Activated effector memory CD4-positive, alpha-beta T cell treated with anti-CD3 and anti-CD28 coated beads, Interleukin-2, amount 50 U/mL, for 16 hours (primary cell): ENCODE measurements around the gene SNRPA.
"Not testable (repeated sequence)": the region's sequence is repeated elsewhere in the genome, so short reads cannot be mapped to it uniquely, and the experiment has no call there.

ENCODE experiments used
- DNase-seq: peaks from one replicate; pipeline ENCODE4 v3.0.0-alpha.2; 2020

SNRPA gene

DNA sequence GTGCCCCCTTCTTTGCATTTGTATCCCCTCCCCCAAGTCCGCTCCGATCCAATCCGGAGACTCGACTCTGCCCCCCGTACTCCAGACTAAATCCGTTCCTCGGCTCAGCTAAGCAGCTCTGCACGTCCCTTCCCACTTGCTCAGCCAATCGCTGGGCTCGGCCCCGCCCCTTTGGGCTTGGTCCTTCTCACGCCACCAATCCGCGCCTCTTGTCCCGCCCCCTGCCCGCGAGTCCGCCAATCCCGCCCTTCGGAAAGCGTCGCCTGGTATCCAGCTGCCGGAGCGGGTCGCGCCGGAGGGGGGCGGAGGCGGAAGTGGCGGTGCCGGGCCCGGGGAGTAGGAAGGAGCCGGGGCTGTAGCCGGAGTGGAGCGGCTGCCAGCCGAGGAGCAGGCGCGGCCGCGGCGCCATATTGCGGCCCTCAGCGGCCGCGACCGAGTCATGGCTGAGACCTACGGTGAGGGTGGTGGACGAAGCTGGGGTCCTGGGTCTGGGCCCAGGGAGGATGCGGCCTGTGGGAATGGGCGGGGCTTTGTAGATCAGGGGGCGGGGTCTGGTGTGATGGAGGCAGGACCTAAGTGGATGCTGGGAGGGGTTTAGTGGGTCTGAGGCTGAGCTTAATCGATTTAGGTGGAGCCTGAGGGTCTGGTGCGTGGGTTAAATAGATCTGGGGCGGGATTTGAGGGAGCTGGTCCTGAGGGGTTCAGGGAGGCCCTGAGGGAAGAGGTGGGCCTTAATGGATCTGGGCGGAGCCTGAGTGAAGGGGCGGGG lies 27.1 kb downstream of the SNRPA start, which contains the start of gene RAB4B:
Gene RAB4B (plus strand): TSS at position 311 of the 769 bp plus-strand sequence. CDS start 129 bp downstream, at position 440.
- DNase-seq: peak; percentile 100

DNA sequence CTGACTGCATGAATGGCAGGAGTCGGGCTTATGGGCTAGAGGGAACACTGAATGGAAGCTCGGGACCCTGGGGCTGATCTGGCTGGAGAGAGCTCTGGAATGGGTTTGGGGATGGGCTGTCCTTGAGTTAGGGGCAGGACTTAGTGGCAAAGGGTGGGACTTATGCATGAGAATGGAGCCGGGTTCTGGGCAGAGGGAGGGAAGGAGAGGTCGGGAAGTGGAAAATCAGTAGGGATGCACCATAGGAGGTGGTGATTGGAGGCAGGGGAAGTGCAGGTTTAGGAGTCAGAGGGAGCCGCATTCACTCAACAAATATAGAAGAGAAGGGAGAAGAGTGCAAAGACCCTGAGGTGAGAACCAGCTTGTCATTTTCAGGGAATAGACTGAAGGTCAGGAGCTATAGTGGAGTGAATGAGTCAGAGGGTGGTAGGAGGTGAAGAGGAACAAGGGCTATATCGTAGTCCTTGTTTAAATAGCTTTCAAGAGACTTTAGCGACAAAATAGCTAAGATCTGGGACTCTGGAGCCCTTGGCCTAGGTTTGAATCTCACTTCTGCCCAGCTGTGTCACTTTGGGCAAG lies 27.8 kb downstream of the SNRPA start:
- no peak for DNase-seq

DNA sequence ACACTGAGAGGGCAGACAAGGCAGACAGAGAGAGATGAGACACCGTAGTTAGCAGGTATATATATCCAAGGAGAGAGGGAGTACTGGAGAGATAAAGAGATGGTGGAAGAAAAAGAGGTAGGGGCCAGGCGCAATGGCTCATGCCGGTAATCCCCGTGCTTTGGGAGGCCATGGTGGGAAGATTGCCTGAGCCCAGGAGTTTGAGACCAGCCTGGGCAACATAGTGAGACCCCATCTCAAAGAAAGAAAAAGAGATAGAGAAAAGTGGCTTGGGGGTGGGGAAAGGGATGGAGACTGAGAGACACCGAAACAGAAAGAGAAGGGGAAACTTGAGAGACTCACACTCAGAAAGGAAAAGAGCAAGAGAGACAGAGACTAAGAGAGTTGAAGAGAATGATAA lies 29.6 kb downstream of the SNRPA start:
- no peak for DNase-seq

DNA sequence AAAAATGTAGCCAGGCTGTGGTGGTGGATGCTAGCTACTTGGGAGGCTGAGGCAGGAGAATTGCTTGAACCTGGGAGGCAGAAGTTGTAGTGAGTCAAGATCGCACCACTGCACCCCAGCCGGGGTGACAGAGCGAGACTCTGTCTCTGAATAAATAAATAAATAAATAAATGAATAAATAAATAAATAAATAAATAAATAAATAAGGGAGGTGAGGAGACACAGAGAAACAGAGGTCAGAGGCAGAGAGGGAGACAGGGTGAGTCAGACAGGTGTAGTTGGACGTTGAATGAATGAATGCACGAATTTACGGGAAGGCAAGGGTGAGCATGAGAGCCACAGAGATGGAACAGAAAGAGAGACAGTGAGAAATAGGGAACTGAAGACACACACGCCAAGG lies 30.1 kb downstream of the SNRPA start:
- DNase-seq: no peak

DNA sequence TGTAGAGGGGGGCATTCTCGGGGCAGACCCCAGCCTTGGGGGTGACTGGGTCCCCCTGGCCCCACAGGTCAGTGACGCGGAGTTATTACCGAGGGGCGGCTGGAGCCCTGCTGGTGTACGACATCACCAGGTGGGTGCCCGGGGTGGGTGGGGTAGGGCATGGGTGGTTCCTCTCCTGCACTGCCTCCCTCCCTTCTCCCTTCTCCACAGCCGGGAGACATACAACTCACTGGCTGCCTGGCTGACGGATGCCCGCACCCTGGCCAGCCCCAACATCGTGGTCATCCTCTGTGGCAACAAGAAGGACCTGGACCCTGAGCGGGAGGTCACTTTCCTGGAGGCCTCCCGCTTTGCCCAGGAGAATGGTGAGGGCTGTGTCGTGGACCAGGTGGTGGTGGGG lies 32.7 kb downstream of the SNRPA start:
- no peak for DNase-seq

DNA sequence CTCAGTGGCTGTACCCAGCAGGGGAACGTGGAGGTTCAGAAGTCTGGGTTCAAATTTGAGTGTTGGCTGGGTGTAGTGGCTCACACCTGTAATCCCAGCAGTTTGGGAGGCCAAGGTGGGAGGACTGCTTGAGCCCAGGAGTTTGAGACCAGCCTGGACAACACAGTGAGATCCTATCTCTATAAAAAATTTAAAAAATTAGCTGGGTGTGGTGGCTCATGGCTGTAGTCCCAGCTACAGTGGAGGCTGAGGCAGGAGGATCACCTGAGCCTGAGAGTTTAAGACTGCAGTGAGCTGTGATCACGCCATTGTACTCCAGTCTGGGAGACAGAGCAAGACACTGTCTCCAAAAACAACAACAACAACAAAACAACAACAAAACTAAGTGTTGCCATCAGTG lies 33.1 kb downstream of the SNRPA start:
- DNase-seq: not testable (repeated sequence)

DNA sequence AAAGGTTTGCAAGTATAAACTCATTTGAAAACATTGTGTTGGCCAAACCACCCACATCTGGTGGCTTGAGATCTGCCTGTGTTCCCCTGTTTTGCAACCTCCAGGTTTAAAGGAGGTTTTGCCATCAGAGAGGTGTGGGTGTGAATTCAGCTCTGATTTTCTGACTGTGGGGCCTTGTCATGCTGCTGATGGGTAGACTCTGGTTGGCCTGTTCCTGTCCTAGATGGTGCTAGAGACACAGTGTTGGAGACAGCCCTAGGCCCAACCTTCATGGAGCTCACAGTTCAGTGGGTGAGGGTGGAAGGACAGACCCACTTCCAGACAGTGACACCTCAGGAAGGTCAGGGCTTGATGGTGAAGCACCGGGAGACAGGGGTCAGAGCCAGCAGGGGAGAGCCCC lies 34.5 kb downstream of the SNRPA start:
- DNase-seq: no peak

DNA sequence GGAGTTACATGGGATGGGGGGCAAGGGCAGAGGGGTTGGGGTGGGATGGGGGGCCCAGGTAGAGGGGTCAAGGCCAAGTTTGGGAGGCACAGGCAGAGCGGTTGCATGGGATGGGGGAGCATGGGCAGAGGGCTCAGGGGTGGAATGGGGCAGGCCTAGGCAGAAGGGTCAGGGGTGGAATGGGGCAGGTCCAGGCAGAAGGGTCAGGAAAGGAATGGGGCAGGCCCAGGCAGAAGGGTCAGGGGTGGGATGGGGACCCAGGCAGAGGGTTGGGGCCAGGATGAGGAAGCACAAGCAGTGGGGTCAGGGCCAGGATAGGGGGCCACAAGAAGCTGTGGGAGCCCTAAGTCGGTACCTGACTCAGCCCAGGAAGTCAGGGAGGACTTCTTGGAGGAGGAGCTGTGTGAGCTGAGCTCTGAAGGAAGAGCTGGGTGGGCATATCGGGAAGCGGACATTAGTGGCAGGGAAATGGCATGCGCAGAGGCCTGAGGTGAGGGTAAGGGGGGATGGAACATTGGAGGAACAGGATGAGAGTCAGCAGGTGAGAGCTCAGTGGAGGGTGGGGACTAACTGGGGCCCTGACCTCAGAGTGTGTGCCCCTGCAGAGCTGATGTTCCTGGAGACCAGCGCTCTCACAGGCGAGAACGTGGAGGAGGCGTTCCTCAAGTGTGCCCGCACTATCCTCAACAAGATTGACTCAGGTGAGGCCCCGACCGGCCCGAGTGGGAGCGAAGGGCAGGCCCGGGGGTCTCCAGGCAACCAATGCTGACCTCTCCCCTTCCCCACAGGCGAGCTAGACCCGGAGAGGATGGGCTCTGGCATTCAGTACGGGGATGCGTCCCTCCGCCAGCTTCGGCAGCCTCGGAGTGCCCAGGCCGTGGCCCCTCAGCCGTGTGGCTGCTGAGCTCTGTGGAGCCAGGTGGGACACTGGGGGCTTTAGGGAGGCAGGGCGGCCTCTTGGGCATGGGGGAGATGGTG lies 35.3 kb downstream of the SNRPA start:
- DNase-seq: no peak

DNA sequence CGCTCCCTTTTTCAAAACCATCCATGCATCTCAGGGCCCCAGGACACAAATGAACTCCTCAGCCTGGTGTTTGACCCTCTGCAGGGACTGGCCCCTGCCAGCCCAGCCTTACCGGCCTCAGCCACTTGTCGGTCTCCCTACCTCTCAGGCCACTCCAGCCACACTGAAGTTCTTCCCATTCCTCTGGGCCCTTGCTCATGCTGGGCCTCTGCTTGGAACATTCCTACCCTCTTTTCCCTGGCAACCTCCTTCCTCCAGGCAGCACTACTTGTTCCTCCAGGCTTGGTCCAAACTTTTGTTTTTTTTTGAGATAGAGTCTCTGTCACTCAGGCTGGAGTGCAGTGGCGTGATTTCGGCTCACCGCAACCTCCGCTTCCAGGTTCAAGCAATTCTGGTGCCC lies 40.3 kb downstream of the SNRPA start:
- no peak for DNase-seq

DNA sequence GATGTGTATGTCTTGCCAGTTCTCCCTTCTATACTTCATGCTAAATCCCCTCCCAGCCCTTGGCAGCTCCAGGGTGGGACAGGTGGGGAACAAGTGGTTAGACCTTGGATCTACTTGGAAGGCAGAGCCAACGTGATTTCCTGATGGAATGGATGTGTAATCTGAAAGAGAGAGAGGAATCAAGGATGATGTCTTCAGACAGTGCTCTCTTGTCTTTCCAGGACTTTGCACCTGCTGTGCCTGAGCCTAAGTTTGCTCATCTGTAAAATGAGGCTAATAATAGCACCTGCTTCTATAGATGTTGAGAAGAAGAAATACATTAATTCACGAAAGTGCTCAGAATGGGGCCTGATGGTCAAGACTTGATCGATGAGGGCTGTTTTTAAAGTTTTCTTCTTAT lies 41.0 kb downstream of the SNRPA start:
- DNase-seq: no peak

DNA sequence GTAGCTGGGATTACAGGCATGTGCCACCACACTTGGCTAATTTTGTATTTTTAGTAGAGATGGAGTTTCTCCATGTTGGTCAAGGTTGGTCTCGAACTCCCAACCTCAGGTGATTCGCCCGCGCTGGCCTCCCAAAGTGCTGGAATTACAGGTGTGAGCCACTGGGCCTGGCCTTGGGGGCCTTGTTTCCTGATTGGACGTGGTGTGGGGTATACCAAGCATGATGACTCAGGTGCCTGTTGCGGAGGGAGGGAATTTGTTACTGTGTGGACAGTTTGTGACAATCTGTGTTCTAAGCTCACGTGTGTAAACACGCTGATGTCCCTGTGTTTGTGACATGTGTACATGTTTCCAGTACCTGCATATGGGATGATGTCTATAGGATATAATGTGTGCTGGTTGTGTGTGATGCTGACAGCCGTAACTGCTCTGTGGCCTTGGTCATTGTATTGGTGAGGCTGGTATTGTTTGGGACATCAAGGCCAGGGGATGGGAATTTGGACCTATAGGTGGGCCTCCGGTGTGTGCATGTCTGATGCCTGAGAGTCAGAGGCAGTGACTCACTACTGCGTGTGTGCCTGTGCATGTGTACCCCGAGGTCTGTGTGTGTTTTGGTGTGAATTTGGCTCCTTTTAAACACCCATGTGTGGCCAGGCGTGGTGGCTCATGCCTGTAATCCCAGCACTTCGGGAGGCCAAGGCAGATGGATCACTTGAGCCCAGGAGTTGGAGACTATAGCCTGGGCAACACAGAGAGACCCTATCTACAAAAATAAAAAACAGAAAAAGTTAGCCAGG lies 46.4 kb downstream of the SNRPA start:
- no peak for DNase-seq

DNA sequence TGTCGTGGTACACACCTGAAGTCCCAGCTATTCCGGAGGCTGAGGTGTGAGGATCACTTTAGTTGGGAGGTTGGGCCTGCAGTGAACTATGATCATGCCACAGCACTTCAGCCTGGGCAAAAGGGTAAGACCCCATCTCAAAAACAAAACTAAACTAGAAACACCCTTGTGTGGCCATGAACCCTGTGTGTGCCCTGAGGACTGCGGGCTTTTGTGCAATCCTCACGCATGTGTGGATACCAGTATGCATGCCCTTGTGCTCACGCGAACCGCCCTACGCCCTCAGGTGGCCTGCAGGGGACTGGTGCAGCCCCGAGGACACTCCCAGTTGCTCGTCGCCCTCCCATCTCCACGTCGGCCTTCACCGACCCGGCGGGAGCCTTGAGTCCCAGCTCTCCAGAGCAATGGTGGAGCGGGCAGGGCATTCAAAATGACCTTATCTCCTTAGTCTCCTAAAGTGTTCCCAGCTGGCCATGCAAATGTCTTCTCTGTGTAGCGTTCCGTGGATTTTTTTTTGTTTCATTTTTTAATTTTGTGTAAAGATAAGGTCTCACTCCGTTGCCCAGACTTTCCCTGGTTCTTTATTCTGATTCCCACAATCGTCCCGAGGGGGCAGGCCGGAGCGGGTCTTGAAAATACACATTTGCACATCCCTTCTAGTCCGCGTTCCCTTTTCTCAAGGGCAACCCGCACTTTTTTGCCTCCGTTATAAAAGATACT lies 47.1 kb downstream of the SNRPA start:
- peak; percentile 88 for DNase-seq

DNA sequence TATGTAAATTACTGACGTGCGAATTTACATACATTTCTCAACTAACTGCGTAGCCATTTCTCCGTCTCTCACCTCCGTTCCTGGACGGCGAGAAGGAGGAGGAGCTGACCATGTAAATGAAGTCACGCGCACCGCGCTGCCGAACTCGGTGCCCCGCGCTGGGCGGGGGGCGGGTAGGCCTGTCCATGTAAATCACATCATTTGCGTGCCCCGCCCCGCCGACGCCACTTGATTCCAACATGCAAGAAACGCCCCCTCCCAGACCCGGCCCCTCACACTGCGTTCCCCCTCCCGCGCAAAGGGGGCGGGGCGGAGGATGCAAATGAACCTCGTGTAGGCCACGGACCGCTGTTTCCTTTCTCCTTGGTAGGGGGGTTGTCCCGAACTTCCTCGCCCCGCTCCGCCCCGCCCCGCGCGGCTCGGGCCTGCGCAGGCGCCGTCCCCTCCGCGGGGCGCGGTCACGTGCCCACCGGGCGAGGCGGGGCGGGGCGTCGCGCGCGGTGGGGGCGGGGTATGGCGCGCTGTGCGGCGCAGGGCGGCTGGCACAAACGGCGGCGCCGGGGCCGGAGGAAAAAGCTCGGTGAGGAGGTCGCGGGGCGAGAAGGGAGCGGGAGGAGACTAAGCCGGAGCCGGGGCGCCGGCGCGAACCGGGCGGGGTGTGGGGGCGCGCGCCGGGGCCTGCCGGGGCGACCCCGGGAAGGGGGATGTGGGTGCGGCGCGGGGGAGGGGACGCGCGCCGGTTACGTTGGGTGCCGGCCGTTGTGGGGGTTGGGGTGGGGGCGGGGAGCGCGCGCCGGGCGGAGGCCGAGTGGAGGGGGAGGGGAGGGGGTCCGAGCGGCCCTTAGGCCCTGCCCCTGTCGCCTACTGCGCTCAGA lies 47.9 kb downstream of the SNRPA start, which contains the start of gene EGLN2:
Gene EGLN2 (plus strand): TSS at position 509 of the 875 bp plus-strand sequence. CDS start 1,382 bp downstream, outside the sequence.
- peak; percentile 100 for DNase-seq

DNA sequence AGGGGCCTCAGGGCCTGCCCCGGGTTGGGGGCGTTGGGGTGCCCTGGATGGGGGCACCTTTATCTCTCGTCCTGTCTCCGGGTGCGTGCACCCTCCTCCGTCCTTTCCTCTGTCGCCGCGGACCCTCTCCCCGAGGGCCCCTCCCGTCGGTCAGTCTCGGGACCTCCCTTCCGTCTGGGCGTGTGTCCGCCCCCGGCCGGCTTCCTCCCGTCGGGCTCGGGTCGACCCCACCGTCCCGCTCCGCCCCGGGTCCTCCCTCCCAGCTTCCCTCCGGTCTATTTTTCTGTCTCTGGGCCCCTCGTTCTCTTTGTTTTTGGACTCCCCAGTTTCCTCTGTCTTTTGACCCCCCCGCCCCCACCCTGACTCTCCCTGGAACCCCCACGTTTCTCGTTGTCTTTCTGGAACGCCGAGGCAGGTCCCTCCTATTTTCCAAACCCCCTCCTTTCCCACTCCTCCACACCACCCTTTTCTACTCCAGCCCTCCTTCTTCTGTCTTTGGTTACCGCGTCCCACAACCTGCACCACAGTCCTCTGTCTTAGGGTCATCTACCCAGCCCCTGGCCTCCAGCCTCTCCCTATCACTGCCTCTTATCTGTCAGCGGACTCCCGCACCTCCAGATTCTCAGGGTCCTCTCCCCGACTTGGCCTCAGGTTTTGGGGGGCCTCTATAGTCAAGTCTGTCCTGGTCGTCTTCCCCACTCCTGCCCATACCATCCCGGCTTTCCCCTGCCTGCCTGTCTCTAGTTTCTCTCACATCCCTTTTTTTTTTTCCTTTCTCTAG lies 48.7 kb downstream of the SNRPA start:
- DNase-seq: peak; percentile 75

DNA sequence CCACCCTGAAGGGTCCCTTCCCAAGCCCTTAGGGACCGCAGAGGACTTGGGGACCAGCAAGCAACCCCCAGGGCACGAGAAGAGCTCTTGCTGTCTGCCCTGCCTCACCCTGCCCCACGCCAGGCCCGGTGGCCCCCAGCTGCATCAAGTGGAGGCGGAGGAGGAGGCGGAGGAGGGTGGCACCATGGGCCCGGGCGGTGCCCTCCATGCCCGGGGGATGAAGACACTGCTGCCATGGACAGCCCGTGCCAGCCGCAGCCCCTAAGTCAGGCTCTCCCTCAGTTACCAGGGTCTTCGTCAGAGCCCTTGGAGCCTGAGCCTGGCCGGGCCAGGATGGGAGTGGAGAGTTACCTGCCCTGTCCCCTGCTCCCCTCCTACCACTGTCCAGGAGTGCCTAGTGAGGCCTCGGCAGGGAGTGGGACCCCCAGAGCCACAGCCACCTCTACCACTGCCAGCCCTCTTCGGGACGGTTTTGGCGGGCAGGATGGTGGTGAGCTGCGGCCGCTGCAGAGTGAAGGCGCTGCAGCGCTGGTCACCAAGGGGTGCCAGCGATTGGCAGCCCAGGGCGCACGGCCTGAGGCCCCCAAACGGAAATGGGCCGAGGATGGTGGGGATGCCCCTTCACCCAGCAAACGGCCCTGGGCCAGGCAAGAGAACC lies 49.5 kb downstream of the SNRPA start:
- DNase-seq: peak; percentile 69

DNA sequence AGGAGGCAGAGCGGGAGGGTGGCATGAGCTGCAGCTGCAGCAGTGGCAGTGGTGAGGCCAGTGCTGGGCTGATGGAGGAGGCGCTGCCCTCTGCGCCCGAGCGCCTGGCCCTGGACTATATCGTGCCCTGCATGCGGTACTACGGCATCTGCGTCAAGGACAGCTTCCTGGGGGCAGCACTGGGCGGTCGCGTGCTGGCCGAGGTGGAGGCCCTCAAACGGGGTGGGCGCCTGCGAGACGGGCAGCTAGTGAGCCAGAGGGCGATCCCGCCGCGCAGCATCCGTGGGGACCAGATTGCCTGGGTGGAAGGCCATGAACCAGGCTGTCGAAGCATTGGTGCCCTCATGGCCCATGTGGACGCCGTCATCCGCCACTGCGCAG lies 50.0 kb downstream of the SNRPA start:
- no peak for DNase-seq

DNA sequence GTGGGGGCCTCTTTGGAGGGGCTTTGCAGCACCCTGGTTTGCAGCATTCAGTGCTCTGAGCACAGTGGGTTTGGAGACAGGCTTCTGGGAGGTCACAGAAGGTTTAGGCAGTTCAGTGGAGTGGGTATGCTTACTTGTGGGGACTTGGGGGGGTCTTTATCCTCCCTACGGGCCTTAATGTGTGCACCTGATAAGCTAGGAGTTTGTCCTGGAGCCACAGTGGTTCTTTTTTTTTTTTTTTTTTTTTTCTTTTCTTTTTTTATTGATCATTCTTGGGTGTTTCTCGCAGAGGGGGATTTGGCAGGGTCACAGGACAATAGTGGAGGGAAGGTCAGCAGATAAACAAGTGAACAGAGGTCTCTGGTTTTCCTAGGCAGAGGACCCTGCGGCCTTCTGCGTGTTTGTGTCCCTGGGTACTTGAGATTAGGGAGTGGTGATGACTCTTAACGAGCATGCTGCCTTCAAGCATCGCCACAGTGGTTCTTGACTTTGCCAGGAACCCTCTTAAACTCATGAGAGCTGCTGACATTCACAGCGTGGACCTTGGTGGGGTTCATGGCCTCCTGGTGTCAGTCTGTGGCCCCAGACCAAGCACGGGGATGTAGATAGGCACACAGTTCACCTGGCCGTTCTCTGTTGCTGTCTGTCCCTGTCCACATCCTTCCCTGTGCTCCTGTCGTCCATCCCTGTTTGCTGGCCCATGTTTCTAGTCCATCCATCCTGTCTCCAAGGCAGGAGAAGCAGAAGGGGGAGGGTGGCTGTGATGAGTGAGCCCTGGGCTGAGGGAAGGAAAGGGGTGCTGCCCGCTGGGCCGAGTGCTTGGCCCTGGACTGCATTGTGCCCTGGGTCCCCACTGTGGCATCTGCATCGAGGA lies 50.7 kb downstream of the SNRPA start:
- no peak for DNase-seq
